ENCODE results near the gene TRIO.

- TF ChIP-seq CTCF (IDR thresholded peaks at IDR 0.05) = no peak
- TF ChIP-seq EP300 (IDR thresholded peaks at IDR 0.05) = no peak
- no peak for TF ChIP-seq POLR2A (IDR thresholded peaks at IDR 0.05)
Observed at GRCh38 chr5:14155739-14156138, 12.6 kb downstream of the TRIO start.
